TTC549 (cell line): Measurements from ENCODE around the gene TRAF6.

Experiments used
- FAIRE-seq: peaks from 2 replicates; lab custom pipeline; 2012; peaks lifted over from hg19 to GRCh38; lab: Jason Lieb, UNC

TRAF6 gene

DNA sequence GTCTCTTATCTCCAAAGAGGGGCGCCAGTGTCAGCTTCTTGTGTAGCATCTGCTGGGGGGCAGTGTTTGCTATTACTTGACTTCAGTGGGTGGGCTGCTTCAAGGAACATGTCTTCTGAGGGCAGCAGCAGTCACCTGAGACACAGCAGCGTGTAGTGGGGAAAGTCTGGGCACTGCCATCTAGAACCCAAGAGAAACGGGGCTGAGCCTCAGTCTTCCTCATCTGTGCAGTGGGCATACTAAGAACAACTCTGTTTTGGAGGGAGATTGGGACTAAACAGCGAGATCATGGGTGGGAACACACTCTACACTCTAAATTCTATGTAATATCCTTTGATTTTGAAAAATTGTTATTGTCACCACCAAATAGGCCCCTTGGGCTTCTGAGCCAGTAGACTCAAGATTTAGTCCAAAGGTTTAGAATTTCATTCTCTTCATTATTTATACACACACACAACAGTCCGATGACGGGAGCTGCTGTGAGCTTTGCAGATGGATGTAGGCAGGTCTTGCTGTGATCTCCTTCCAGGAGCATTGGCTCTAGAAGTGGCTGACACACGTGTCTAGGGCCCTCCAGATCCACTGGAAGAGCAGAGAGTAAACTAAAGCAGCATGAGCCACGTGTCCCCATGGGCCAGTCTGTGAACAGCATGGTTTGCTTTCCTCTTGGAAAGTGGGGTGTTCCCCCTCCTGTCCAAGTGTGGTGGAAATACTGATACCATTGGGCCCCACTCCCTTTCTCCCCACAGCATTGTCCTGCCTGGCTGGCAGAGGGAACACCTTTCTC is 51.8 kb downstream of the TRAF6 start:
- FAIRE-seq: no peak

DNA sequence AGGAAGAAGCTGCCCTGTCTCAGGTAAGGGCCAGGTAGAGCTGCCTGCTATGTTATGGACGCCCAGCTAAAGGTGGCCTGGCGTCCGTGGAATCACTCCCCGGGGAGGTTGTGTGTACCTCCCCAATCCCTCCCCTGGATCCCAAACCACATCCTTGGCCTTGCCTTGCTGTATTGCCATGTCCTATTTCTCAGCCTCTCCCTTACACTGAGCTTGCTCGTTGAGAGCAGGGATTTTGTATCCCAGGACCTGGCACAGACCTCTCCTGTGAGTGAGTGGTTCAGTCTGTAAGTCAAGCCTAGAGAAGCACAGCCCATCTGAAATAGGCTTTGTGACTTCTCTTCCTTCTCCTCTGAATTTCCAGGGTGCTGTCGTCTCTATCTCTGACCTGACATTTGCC is 53.9 kb downstream of the TRAF6 start:
- FAIRE-seq: no peak

DNA sequence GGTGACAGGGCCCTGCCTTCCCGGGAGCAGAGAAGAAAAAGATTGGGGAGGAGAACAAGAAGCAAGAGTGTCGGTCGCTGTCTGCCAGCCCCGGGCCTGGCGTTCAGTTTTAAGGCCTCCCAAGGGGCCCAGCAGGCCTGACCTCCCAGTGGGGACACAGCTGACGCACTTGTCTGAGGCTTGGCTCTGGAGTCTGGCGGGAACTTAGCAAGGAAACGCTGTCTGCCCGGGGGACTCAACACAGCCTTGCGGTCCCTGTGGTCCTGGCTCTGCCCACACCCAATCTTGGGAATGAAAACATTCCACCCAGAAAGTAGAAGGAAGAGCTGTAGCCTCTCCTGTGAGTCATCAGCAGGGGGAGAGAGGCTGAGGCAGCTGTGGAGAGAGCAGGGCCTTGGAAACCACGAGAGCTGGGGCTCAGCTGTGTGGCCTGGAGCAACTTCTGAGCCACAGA is 54.4 kb downstream of the TRAF6 start:
- FAIRE-seq: no peak

DNA sequence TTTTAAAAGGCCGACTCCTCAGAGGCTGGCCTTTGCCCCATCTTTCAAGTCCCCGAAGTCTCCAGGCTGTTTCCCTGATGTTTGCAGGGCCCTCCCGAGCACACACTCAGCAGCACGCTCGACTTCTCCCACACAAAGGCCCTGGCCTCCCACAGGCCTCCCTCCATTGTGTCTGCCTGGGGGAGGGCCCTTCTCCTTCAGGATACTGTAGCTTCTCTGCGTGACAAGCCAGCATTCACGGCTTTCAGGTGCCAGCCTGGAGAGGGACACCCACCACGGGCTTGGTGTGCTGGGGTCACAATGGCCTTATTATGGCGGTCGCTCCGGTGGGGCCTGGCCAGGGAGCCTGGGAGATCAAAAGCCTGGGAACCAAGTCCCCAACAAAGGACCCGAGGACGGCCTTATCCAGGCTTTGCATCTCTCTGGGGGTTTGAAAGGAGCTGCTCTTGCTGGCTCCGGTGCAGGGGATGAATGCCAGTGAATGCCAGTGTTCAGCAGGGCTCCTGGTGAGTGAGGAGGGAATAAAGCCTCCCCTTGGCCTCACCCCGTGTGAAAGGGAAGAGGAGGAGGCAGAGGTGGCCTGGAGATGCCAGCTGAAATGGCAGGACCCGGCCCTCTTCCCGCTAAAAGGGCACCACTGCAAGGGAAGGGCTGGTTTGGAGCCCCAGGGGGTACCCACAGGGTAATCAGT is 55.0 kb downstream of the TRAF6 start:
- FAIRE-seq: no peak

DNA sequence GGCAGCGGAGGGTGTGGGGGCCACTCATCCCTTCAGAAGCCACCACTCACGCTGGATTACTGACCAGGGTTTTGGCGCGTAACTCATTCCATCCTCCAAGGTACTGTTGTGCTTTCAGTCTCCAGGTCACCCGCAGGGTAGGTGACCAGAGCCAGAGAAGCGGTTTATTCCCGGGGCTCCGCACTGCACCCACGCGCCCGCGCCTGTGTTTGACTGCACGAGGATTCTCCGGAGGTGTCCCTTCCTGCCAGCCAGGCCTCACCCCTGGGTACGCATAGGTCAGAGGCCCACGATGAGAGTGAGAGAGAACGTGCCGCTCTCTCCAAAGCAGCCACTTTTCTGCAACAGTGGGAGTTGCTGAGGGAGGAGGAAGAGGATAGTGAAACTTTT is 55.5 kb downstream of the TRAF6 start:
- FAIRE-seq: no peak

DNA sequence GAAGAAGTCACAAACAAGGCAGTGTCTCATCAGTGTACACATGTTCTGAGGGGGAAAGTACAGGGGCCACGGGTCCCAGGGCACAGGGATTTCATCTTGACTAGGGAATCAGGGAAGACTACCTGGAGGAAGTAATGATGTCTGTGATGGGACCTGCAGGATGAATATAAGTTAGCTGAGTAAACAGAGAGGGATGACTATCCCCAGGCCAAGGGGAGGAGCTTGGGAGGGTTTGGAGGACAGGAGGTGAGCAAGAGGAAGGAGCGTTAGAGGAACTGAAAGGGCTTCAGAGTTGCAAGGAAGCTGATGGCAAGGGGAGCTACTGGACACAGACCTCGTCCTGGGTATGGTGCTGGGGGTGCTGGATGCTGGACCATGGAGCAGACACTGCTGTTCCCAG is 56.4 kb downstream of the TRAF6 start:
- FAIRE-seq: no peak

DNA sequence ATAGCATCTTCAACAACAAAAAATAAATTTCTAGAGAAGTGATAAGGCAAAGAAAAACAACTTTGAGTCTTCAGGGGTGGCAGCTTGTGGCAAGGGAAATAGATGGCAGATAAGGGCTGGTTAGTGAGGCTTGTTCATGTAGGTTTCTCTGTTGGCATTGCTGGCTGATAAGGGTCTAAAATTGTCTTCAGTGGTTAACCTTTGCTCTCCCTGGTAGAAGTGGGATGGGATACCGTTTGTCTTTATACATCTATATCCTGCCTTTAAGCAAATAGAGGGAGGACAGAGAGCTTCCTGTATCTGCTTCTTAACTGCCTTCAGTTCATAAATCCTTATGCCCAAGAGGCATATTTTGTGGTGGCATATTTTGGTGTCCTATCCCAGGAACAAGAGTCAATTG is 57.1 kb downstream of the TRAF6 start:
- FAIRE-seq: no peak

DNA sequence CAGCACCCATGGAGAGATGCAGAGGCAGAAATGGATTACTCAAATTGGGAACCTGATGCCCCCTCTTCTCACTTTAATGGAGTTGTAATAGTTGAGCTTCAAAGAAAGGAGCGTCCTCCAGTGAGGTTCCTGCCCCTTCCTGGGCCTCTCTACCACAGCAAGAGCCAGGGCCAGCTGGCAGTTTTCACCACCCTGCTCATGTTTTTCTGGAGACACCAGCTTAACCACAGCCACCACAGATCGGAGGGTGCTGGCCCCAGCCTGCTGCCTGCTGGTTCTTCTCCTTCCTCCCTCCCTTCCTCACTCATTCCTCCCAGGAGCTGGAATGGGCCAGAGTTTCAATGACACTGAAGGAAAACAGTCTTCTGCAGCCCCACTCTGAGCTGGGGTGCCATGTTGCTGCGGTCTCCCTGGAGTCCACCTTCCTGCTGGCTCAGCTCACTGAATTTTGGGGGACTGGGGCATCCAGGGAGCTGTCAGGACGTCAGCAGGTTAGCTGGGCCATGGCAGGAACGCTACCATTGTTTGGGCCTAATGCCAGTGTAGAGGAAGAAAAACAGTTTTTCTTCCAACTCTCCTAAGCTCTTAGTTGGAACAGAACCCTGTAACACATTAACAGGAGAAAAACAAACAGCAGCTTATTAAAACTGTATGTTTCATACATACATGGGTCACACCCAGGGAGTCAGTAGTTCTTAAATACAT is 57.7 kb downstream of the TRAF6 start:
- FAIRE-seq: no peak

DNA sequence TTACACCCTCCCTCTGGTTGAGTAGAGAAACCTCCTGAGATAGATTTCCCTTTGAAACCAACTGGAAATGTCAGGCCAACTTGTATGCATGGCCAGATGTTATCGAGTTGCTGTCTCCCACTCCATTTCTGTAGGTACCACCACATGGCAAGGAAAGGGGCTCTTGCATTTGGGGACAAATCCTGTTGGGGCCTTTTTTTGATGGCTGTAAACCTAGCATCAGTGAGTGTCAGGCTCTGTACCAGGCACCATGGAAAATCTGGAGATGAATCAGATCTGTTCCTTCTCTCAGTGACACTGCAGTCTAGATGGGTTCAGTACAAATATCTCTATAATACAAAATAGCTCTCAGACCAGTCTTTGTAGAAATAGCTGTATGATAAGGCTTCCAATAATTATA is 58.4 kb downstream of the TRAF6 start:
- no peak for FAIRE-seq

DNA sequence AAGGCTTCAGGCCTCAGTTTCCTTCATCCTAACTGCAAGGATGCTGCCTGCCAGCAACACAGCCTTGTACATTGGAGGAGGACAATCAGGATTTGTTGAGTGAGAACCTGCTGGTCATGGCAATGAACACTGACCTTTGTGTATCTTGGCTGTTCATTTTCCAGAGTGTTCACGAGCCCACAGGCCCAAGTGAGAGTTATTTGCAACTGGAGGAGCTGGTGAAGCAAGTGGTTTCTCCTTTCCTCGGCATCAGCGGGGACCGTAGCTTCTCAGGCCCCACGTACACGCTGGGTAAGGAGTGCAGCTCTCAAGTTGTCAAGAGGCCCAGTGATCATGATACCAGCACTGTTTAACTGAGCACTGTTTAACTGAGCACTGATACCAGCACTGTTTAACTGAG is 59.0 kb downstream of the TRAF6 start:
- no peak for FAIRE-seq

DNA sequence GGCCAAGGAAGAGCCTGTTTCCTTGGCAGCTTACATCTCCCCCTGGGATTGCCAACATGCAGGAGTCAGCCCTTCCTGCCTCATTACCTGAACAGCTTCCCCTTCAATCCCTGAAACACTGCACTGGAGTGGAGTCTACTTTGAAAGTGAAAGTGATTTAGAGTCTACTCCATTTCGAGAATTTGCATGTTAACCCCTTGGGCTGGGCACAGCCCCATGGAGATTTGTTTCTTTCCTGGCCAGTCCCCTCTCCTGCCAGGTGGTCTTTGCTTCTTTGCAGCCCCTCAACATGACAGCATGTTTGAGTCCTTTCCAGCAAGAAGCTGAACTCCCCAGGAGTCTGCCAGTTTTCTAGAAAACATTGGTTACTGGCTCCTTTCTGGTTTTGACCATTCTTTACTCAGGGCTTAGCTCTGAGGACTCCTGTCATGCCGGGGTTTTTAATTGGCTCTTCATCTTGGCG is 59.9 kb downstream of the TRAF6 start:
- no peak for FAIRE-seq

DNA sequence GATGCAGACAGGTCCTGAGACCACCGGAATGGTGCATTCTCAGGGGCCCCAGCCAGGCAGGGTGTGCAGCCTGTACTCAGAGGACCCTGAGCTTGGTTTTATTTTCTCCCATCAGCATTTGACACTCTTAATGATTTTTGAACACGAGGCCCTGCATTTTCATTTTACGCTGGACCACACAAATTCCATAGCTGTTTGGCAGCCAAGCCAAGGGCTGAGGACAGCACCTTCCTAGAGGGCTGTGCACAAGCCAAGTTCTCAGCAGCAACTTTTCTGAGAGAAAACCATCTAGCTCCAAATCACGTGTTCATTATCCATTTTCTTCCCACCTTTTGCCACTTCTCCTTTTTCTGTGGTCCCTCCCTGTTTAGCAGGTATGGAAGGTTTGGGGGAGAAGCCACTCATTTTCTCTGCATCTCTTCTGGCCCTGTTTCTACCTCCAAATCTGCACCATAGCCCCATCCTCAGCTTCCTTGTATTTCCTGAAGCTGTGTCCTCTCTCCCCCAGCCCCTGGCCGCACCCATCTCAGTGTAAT is 60.4 kb downstream of the TRAF6 start:
- no peak for FAIRE-seq

DNA sequence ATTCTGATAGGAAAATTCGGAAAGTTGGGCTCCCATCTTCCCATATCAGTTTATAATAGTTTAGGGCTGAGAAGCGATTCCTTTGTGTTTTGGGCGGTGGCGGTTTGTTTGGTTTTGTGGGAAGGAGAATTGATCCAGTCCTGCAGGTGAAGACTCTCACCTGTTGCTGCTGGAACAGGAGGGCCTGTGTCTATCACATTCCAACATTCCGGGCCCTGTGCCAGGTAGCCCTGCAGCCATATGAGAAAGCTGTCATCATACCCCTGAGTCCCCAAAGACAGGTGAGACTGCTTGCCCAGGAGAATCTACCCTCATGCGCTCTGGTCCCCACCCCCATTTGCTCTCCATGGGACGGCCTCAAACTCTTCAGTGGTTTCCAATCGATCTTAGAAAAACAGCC is 62.1 kb downstream of the TRAF6 start:
- no peak for FAIRE-seq

DNA sequence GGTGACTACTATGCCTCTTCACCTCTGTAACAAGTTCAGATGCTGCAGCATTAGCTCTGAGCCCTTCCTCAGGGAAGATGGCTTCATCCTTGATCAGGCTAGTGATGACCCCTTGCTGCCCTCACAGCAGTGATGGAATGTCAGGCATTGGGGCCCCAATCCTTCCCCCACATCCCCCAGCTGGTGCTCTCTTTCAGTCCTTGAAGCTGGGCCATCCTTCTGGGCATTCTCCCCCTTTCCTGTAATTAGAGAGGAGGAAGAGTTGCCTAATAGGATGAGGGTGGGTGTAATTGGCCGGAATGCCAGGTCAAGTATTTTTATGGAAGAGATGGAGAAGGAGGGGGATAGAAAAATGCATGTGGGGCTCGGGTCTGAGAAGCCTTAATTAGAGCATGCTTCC is 62.6 kb downstream of the TRAF6 start:
- FAIRE-seq: no peak

DNA sequence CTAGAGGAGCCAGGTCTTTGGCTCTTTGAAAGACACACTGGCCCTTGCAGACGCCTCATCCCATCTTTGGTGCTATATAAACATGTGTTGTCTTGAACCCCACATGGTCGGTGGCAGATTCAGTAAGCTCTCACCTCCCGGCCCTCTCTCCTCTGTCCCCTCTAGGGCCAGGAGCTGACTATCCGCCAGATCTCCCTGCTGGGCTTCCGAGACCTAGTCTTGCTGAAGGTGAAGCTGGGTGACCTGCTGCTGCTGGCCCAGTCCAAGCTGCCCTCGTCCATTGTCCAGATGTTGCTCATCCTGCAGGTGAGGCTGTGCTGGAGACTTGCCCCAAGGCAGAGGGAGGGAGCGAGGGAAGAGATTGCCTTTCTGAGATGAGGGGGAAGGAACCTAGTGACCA is 63.9 kb downstream of the TRAF6 start:
- FAIRE-seq: no peak

DNA sequence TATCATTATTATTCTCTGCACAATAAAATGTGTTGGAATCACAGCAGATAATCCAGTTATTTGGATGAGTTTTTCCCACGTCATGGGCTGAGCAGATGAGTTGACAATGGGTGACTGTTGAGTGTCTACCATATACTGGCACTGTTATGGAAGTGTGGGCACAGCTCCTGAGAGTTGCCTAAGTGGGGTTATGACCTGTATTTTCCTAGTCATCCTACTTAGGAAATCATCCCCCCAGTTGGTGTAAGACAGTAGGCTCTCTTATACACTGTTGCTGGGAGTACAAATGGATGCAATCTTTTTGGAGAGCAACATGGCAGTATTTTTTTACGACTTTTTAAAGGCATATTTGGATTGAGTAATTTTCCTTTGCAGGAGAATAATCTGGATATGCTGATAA is 66.4 kb downstream of the TRAF6 start:
- FAIRE-seq: no peak

DNA sequence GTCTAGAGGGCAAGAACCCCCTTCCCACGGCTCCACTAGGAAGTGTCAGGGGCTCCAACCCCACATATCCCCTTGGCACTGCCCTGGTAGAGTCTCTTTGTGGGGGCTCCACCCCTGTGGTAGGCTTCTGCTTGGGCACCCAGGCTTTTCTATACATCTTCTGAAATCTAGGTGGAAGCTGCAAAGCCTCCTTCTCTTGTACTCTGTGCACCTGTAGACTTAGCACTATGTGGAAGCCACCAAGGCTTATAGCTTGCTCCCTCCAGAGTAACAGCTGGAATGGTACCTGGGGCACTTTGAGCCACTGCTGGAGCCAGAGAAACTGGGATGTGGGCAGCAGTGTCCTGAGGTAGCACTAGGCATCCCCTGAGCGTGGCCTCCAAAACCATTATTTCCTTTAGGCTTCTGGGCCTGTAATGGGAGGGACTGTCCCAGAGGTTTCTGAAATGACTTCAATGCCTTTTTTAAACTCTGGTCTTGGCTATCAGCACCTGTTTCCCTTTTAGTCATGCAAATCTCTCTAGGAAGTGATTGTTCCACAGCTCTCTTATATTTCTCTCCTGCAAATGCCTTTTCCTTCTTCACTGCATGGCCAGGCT is 68.4 kb downstream of the TRAF6 start:
- no peak for FAIRE-seq

DNA sequence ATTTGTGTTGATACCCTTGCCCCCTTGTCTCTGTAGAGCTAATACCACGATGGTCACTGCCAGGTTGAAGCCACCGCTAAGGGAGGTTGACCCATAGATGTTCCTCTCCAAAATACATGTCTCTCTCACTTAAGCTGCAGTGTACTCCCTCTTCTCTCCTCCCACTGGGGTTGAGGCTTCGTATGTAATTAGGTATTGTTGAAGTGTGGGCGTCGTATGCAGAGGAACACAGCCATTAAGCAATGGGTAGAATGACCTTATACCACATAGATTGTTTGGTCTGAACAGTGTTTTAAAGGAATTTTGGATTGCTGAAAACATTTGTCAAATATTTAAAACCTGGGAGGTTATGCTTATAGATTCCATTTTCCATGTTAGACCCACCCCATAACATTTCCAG is 71.9 kb downstream of the TRAF6 start:
- no peak for FAIRE-seq

DNA sequence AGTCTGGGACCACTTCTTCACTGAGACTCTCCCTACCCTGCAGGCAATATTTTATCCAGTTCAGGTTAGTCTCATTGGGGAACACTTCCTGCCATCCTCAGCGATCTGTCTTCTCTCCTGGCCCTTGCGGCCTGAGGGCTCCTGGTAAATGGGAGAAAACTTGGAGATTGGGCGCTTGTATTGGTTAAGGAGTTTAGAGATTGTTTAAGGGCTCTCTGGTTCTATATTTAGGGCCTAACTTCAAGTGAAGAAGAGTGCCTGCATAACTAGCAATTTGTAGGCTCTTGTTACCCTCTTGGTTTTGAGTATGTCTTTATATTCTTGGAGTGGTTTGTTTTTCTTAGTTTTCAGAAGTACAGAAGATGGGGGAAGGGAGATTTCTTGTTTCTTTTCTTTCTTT is 72.7 kb downstream of the TRAF6 start:
- FAIRE-seq: no peak
